B cell (primary cell): ENCODE results near the gene MPEG1. TPM values are rescaled to one million over a fixed set of nuclear protein-coding genes. Genes with fewer than 3 reads are reported as not detected.

Source experiments
- ATAC-seq: fragments of 200-7000 bp; cut with Tn5 transposase; one replicate; pipeline ENCODE4 v1.10.0; 2021; ENCODE audit warnings: low read depth, mild to moderate bottlenecking, moderate number of reproducible peaks, moderate library complexity
- CTCF ChIA-PET: fragments of 350-600 bp; sonication (Branson Sonifier 250); formaldehyde crosslinking; loops from one replicate; lab custom pipeline; 2021; ENCODE audit warnings: antibody characterized with exemption, inconsistent platforms; lab: Charles Lee
- POLR2A ChIA-PET: fragments of 350-600 bp; sonication (Branson Sonifier 250); formaldehyde crosslinking; loops from one replicate; lab custom pipeline; 2021; ENCODE audit warnings: antibody characterized with exemption; lab: Charles Lee
- DNase-seq: peaks from one replicate; pipeline ENCODE4 v3.0.0; 2013
- H2AFZ ChIP-seq: 2 replicates; pipeline ENCODE4 v1.6.1; 2012; ENCODE audit warnings: mild to moderate bottlenecking, low read depth, low read length; ENCODE audit not compliant: insufficient read depth, poor library complexity, severe bottlenecking
- H3K27ac ChIP-seq, 2 donors: 1 replicate in 1 of 2; 2 replicates in 1 of 2; pipeline ENCODE4 v1.5.1; 2012 to 2013; ENCODE audit warnings: low read length in 2 of 2, mild to moderate bottlenecking in 2 of 2, moderate library complexity in 1 of 2
- H3K27me3 ChIP-seq, 4 experiments: fragments of 200-600 bp in 1 of 4; sonication (generic) in 1 of 4; replicated peaks in 1 of 4; 1 replicate in 2 of 4; 2 replicates in 2 of 4; pipeline versions ENCODE4 v1.6.1 to v1.7.0; 2013 to 2016; ENCODE audit warnings: low read length in 3 of 4, mild to moderate bottlenecking in 2 of 4, mixed read lengths in 1 of 4, moderate library complexity in 1 of 4; ENCODE audit not compliant: insufficient read depth in 4 of 4, control insufficient read depth in 3 of 4; ENCODE audit errors: control extremely low read depth in 1 of 4
- H3K36me3 ChIP-seq, 2 experiments: replicated peaks in 1 of 2; 1 replicate in 1 of 2; 2 replicates in 1 of 2; pipeline versions ENCODE4 v1.6.1 to v1.7.1; 2013; ENCODE audit warnings: low read length in 1 of 2; ENCODE audit not compliant: insufficient read depth in 2 of 2, control insufficient read depth in 1 of 2; ENCODE audit errors: control extremely low read depth in 1 of 2, extremely low read depth in 1 of 2
- H3K4me1 ChIP-seq, 2 donors: fragments of 200-600 bp in 1 of 2; sonication (generic) in 1 of 2; 1 replicate in 1 of 2; 2 replicates in 1 of 2; pipeline versions ENCODE4 v1.5.1 to v1.6.1; 2013 to 2017; ENCODE audit warnings: low read length in 2 of 2; ENCODE audit not compliant: control insufficient read depth in 2 of 2, insufficient read depth in 2 of 2
- H3K4me2 ChIP-seq: replicated peaks from 2 replicates; pipeline ENCODE3; 2012; ENCODE audit warnings: mild to moderate bottlenecking, low read depth, low read length; ENCODE audit not compliant: poor library complexity, severe bottlenecking
- H3K4me3 ChIP-seq, 5 experiments: fragments of 200-600 bp in 1 of 5; sonication (generic) in 1 of 5; 1 replicate in 3 of 5; 2 replicates in 2 of 5; pipeline versions ENCODE4 v1.5.1 to v1.7.0; 2011 to 2016; ENCODE audit warnings: low read length in 4 of 5, mild to moderate bottlenecking in 4 of 5, low read depth in 2 of 5, control low read depth in 1 of 5, moderate library complexity in 1 of 5; ENCODE audit not compliant: insufficient read depth in 1 of 5; ENCODE audit errors: control extremely low read depth in 1 of 5, extremely low read depth in 1 of 5
- H3K79me2 ChIP-seq: fragments of 200-600 bp; sonication (generic); one replicate; pipeline ENCODE4 v1.6.0; 2016; ENCODE audit warnings: low read length; ENCODE audit not compliant: control insufficient read depth, insufficient read depth
- H3K9ac ChIP-seq: fragments of 200-600 bp; sonication (generic); 2 replicates; pipeline ENCODE4 v1.6.1; 2017; ENCODE audit warnings: mild to moderate bottlenecking, low read length, moderate library complexity
- H3K9me3 ChIP-seq, 3 donors: one replicate each; pipeline versions ENCODE4 v1.6.1 to v1.7.1; 2013; ENCODE audit warnings: low read length in 2 of 3; ENCODE audit not compliant: control insufficient read depth in 2 of 3, insufficient read depth in 1 of 3; ENCODE audit errors: control extremely low read depth in 1 of 3
- H4K20me1 ChIP-seq: 2 replicates; pipeline ENCODE4 v1.6.0; 2012; ENCODE audit warnings: mild to moderate bottlenecking, low read length; ENCODE audit not compliant: insufficient read depth, control insufficient read depth, poor library complexity, severe bottlenecking
- H3K27ac Mint-ChIP-seq: one replicate; pipeline ENCODE4 v1.8.0; 2021; ENCODE audit warnings: mixed read lengths
- H3K27me3 Mint-ChIP-seq: one replicate; pipeline ENCODE4 v1.8.0; 2021; ENCODE audit warnings: mixed read lengths
- H3K4me1 Mint-ChIP-seq: one replicate; pipeline ENCODE4 v1.8.0; 2021; ENCODE audit warnings: mixed read lengths
- H3K4me3 Mint-ChIP-seq: one replicate; pipeline ENCODE4 v1.8.0; 2021; ENCODE audit warnings: mixed read lengths
- H3K9me3 Mint-ChIP-seq: one replicate; pipeline ENCODE4 v1.8.0; 2022; ENCODE audit warnings: mixed read lengths; ENCODE audit not compliant: insufficient read depth
- EZH2 ChIP-seq: IDR thresholded peaks from 2 replicates; pipeline ENCODE4 v1.6.1; 2012; ENCODE audit warnings: borderline replicate concordance, low read depth, mild to moderate bottlenecking, moderate library complexity, low read length; ENCODE audit not compliant: insufficient read depth, poor library complexity, severe bottlenecking
- WGBS: methylation state at CpG from one replicate; pipeline ENCODE4 v1.1.5; 2013; ENCODE audit warnings: missing lambda C conversion rate; ENCODE audit not compliant: insufficient coverage; 5-methylcytosine and 5-hydroxymethylcytosine counted together
- intact Hi-C: fragments of 100-400 bp; cut with micrococcal nuclease; formaldehyde crosslinking; loops from one replicate; pipeline ENCODE4 v1.10.0; 2022
- polyA plus RNA-seq: library from polyadenylated mRNA; depleted of rRNA; stranded (reverse); fragments of >200 nt; gene quantifications from 2 replicates; pipeline ENCODE4 v1.2.3, GENCODE V29; 2012
- total RNA-seq, 2 donors: library from RNA; stranded (reverse); fragments of 120-200 nt in 1 of 2; gene quantifications; 1 replicate in 1 of 2; 2 replicates in 1 of 2; pipeline versions ENCODE4 v1.2.3 to v1.2.4, GENCODE V29; 2013 to 2022
- TF ChIP-seq, protein P1 (sequence below): fragments of 200-600 bp; IDR thresholded peaks from one replicate; pipeline ENCODE4 v1.8.0; 2022; ENCODE audit warnings: antibody characterized with exemption, mild to moderate bottlenecking

The MPEG1 gene
- total and polyA plus RNA-seq, 2 donors (not counting 1 experiment from before 2014, with no cell fraction given) = 27.7 to 151 TPM

DNA sequence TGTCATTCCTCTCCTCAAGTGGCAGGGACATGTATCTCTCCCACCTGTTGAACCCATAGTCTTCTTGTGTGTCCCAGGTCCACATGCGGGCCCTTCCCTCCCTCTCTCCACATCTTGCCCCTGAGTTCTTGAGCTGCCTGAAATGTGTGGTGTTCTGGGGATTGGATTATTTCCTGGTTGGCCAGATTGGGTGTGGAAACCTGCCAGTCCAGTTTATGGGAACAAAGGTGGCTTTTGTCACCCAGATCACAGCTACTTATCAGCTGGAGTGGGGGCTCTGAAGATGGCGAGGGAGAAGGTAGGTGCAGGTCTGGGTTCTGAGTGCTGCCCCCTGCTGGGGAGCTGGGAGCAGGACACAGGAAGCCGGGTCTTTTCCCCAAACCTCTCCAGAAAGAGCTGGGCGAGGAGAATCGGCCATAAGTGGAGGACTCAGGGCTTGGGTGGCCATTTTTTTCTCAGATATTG lies 26.6 kb downstream of the MPEG1 start:
- no peak overlapping the region for H3K4me3 ChIP-seq
- CTCF ChIA-PET = interaction anchor here (0.6 to 18.8 kb wide), 21 partner anchors 8 to 581 kb away, joined by 3 to 215 read pairs (median 4); partner anchors contain the start of gene DTX4
- H4K20me1 ChIP-seq = peaks cover 66% of the 10 kb centered on the region
- H3K27me3 ChIP-seq = no peaks in the 10 kb centered on the region
- Mint-ChIP-seq H3K4me3 (no peak overlapping the region), H3K9me3 (no peaks in the 10 kb centered on the region), H3K4me1 (peaks cover 20% of the 10 kb centered on the region), H3K27me3 (no peaks in the 10 kb centered on the region), H3K27ac (no peak overlapping the region)
- H2AFZ ChIP-seq = no peak overlapping the region
- H3K36me3 ChIP-seq = peaks cover 2 to 91% of the 10 kb centered on the region in 2 experiments
- H3K27ac ChIP-seq = no peak overlapping the region
- H3K79me2 ChIP-seq = peaks cover 65% of the 10 kb centered on the region
- no peak overlapping the region for H3K9ac ChIP-seq
- H3K4me1 ChIP-seq = peaks cover 0 to 2% of the 10 kb centered on the region in 2 donors
- TF ChIP-seq EZH2 = no peak
- TF ChIP-seq, protein P1, sequence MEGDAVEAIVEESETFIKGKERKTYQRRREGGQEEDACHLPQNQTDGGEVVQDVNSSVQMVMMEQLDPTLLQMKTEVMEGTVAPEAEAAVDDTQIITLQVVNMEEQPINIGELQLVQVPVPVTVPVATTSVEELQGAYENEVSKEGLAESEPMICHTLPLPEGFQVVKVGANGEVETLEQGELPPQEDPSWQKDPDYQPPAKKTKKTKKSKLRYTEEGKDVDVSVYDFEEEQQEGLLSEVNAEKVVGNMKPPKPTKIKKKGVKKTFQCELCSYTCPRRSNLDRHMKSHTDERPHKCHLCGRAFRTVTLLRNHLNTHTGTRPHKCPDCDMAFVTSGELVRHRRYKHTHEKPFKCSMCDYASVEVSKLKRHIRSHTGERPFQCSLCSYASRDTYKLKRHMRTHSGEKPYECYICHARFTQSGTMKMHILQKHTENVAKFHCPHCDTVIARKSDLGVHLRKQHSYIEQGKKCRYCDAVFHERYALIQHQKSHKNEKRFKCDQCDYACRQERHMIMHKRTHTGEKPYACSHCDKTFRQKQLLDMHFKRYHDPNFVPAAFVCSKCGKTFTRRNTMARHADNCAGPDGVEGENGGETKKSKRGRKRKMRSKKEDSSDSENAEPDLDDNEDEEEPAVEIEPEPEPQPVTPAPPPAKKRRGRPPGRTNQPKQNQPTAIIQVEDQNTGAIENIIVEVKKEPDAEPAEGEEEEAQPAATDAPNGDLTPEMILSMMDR = peak; percentile 69
- WGBS = no CpG with 5 or more reads among the region's 5 CpGs
- POLR2A ChIA-PET = interaction anchor here (1.8 kb wide), 1 partner anchor 14 kb away, joined by 12 read pairs; the partner anchor contains the start of gene DTX4
- intact Hi-C loops = loop anchor here (1.0 kb wide), 1 partner anchor 15 kb away; no protein-coding TSS in a partner anchor
- no peaks in the 10 kb centered on the region for H3K9me3 ChIP-seq
- ATAC-seq (peak; percentile 59), DNase-seq (peak; percentile 68)
- no peak overlapping the region for H3K4me2 ChIP-seq

GRCh38 chr11:59185386-59185945 lies 27.3 kb downstream of the MPEG1 start:
- no peak overlapping the region for H3K9ac ChIP-seq
- peaks cover 67% of the 10 kb centered on the region for H3K79me2 ChIP-seq
- H3K27me3 ChIP-seq = no peaks in the 10 kb centered on the region
- peaks cover 71% of the 10 kb centered on the region for H4K20me1 ChIP-seq
- Mint-ChIP-seq H3K9me3 (no peaks in the 10 kb centered on the region), H3K27ac (no peak overlapping the region), H3K27me3 (no peaks in the 10 kb centered on the region), H3K4me1 (peaks cover 17% of the 10 kb centered on the region), H3K4me3 (no peak overlapping the region)
- H3K9me3 ChIP-seq = no peaks in the 10 kb centered on the region
- 100% methylated on average over 1 of the region's 5 CpGs for WGBS
- H3K4me2 ChIP-seq = no peak overlapping the region
- H3K36me3 ChIP-seq = peaks cover 2 to 84% of the 10 kb centered on the region in 2 experiments
- H3K27ac ChIP-seq = no peak overlapping the region
- no peak overlapping the region for H3K4me3 ChIP-seq
- ChIA-PET CTCF (interaction anchor here (0.6 to 18.8 kb wide), 18 partner anchors 9 to 580 kb away, joined by 3 to 215 read pairs (median 5); partner anchors contain the start of gene DTX4), POLR2A (interaction anchor here (1.8 kb wide), 1 partner anchor 13 kb away, joined by 12 read pairs; the partner anchor contains the start of gene DTX4)
- TF ChIP-seq EZH2 = no peak
- TF ChIP-seq, protein P1 = no peak
- H2AFZ ChIP-seq = no peak overlapping the region
- intact Hi-C loops = no loop called here
- H3K4me1 ChIP-seq = peaks cover 0 to 2% of the 10 kb centered on the region in 2 donors
- DNase-seq (no peak), ATAC-seq (no peak)
